ENCODE data around the gene SAP25. TPM values are rescaled to one million over a fixed set of nuclear protein-coding genes. Genes with fewer than 3 reads are reported as not detected.

SAP25 gene
- not detected in 2 replicates for total RNA-seq

GRCh38 chr7:100573691-100574361, at the start of gene SAP25:
SAP25 (minus strand) TSS chr7:100573900; CDS start chr7:100573742, 158 bp downstream.

DNA sequence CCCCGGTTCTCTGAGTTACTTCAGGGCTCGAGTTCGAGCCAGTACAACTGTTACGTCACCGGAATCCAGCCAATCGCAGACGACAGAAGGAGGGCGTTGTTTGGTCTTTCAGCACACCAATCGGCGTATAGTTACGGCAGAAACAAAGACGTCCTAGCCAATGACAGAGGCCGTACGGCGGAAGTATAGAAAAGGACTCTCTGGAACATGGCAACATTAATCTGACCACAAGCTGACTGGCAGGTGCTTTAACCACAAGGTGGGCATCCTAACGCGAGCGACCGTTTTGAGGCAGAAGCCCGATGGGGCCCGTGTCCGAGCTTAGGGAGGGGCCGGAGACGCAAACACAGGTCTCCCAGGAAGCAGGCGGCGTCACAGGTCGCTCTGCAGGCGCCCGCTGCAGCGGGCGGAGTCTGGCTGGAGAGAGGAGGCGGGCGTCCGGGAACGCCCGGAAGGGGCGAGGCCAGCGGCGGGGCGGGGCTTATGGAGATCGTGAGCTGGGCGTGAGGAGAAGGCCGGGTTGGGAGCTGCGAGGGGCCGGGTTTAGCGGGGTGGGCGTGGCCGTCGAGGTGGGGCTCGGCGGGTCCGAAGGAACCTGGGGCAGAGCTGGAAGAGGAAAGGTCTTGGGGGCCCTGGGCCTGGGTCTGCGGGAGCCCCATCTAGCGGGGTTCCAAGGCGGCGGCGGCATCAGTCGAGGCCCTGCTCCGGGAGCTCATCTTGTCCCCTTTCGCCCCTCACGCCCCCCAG, 38.5 kb upstream of the SAP25 start, which contains the start of gene MOSPD3:
MOSPD3 (plus strand) TSS at position 558 of the 747 bp plus-strand sequence. CDS start 252 bp downstream, outside the sequence.

GRCh38 chr7:100586266-100587025, 12.7 kb upstream of the SAP25 start, which contains the start of gene FBXO24:
FBXO24 (plus strand) TSS chr7:100586328; CDS start chr7:100586626, 298 bp downstream.

GRCh38 chr7:100585511-100586265, 12.0 kb upstream of the SAP25 start, which contains the start of gene LRCH4:
LRCH4 (minus strand) TSS chr7:100586129; CDS start chr7:100586100, 29 bp downstream.

GRCh38 chr7:100538654-100539435, 34.9 kb downstream of the SAP25 start, which contains the start of gene AGFG2:
AGFG2 (plus strand) TSS chr7:100539203; CDS start chr7:100539347, 144 bp downstream.

Other genes starting within 250 kb of the SAP25 start
- gene PILRB, start 215.8 kb downstream of the SAP25 start, total RNA-seq, result 13.5 and 19.0 TPM in 2 replicates
- 0.32 and 1.1 TPM in 2 replicates for gene PILRA, start 200.4 kb downstream of the SAP25 start, total RNA-seq
- 0.72 and 0.81 TPM in 2 replicates for gene ZCWPW1, start 145.2 kb downstream of the SAP25 start, total RNA-seq
- 30.8 and 32.3 TPM in 2 replicates for gene MEPCE, start 144.1 kb downstream of the SAP25 start, total RNA-seq
- gene PPP1R35, start 137.4 kb downstream of the SAP25 start, total RNA-seq, result 8.3 and 16.2 TPM in 2 replicates
- gene SPACDR, start 109.6 kb downstream of the SAP25 start, total RNA-seq, result 1.5 TPM in 1 of 2 replicates, not detected in the other
- gene TSC22D4, start 94.7 kb downstream of the SAP25 start, total RNA-seq, result 53.6 and 78.3 TPM in 2 replicates
- 2.4 and 7.0 TPM in 2 replicates for gene NYAP1, start 90.0 kb downstream of the SAP25 start, total RNA-seq
- gene AGFG2, start 34.7 kb downstream of the SAP25 start, total RNA-seq, result 24.3 and 43.0 TPM in 2 replicates
- 35.0 and 56.3 TPM in 2 replicates for gene LRCH4, start 12.2 kb upstream of the SAP25 start, total RNA-seq
- 0.65 and 3.1 TPM in 2 replicates for gene FBXO24, start 12.4 kb upstream of the SAP25 start, total RNA-seq
- 131 and 244 TPM in 2 replicates for gene PCOLCE, start 28.5 kb upstream of the SAP25 start, total RNA-seq
- 12.8 and 30.7 TPM in 2 replicates for gene MOSPD3, start 38.6 kb upstream of the SAP25 start, total RNA-seq
- 2.9 and 4.5 TPM in 2 replicates for gene TFR2, start 67.7 kb upstream of the SAP25 start, total RNA-seq
- not detected in 2 replicates for gene ACTL6B, start 82.5 kb upstream of the SAP25 start, total RNA-seq
- gene GNB2, start 99.8 kb upstream of the SAP25 start, total RNA-seq, result 215 and 238 TPM in 2 replicates
- gene GIGYF1, start 120.3 kb upstream of the SAP25 start, total RNA-seq, result 11.0 and 15.0 TPM in 2 replicates
- 21.5 and 28.7 TPM in 2 replicates for gene POP7, start 132.2 kb upstream of the SAP25 start, total RNA-seq
- gene EPO, start 146.6 kb upstream of the SAP25 start, total RNA-seq, result not detected in 2 replicates
- gene ZAN, start 159.7 kb upstream of the SAP25 start, total RNA-seq, result not detected in 2 replicates

All from cardiac atrium fibroblast (primary cell).